ENCODE results near the gene KCNMB3.
A peak's percentile ranks its signal among the peaks of the same experiment; 100 is the strongest.
"Not testable (repeated sequence)": the region's sequence is repeated elsewhere in the genome, so short reads cannot be mapped to it uniquely, and the experiment has no call there.

KCNMB3 gene

GRCh38 chr3:179265092-179265491 lies 14.2 kb upstream of the KCNMB3 start:
- no peak for DNase-seq (ENCODE audit: low read depth)
- H3K4me3 ChIP-seq (ENCODE audit: low read depth, low read length), result no peak overlapping the region
- TF ChIP-seq CTCF (IDR thresholded peaks at IDR 0.05; ENCODE audit: insufficient read depth, low read depth, low read length, missing control alignments), result no peak

- no peak for TF ChIP-seq CTCF (IDR thresholded peaks at IDR 0.05; ENCODE audit: insufficient read depth, low read depth, low read length, missing control alignments)
- H3K4me3 ChIP-seq (ENCODE audit: low read depth, low read length), result no peak overlapping the region
- DNase-seq (ENCODE audit: low read depth), result no peak
Measured at GRCh38 chr3:179264449-179264848, 13.5 kb upstream of the KCNMB3 start.

GRCh38 chr3:179263134-179263533 lies 12.2 kb upstream of the KCNMB3 start:
- no peak for DNase-seq (ENCODE audit: low read depth)
- H3K4me3 ChIP-seq (ENCODE audit: low read depth, low read length), result no peak overlapping the region
- TF ChIP-seq CTCF (IDR thresholded peaks at IDR 0.05; ENCODE audit: insufficient read depth, low read depth, low read length, missing control alignments), result no peak

- peak; percentile 91 for DNase-seq (ENCODE audit: low read depth)
- TF ChIP-seq CTCF (IDR thresholded peaks at IDR 0.05; ENCODE audit: insufficient read depth, low read depth, low read length, missing control alignments), result no peak
- H3K4me3 ChIP-seq (ENCODE audit: low read depth, low read length), result peak overlapping the region; percentile 80
Measured at GRCh38 chr3:179260949-179261765, 10.2 kb upstream of the KCNMB3 start.

GRCh38 chr3:179259959-179260756 lies 9.2 kb upstream of the KCNMB3 start:
- H3K4me3 ChIP-seq (ENCODE audit: low read depth, low read length), result peak overlapping the region; percentile 80
- not testable (repeated sequence) for DNase-seq (ENCODE audit: low read depth)

- H3K4me3 ChIP-seq (ENCODE audit: low read depth, low read length), result peak overlapping the region; percentile 80
- no peak for TF ChIP-seq CTCF (IDR thresholded peaks at IDR 0.05; ENCODE audit: insufficient read depth, low read depth, low read length, missing control alignments)
- DNase-seq (ENCODE audit: low read depth), result peak; percentile 25
Measured at GRCh38 chr3:179258820-179259219, 7.9 kb upstream of the KCNMB3 start.

GRCh38 chr3:179257742-179258141 lies 6.8 kb upstream of the KCNMB3 start:
- DNase-seq (ENCODE audit: low read depth), result not testable (repeated sequence)
- peak overlapping the region; percentile 80 for H3K4me3 ChIP-seq (ENCODE audit: low read depth, low read length)

Measured in GM12865 (cell line).